DND-41 (cell line): ENCODE results near the gene JUND.

ENCODE experiments used
- ATAC-seq: fragments of 200-7000 bp; cut with Tn5 transposase; 3 replicates; pipeline ENCODE4 v1.9.1; 2021; ENCODE audit warnings: low read depth; ENCODE audit not compliant: insufficient read depth
- DNase-seq: peaks from one replicate; pipeline ENCODE4 v3.0.0-alpha.2; 2020
- H2AFZ ChIP-seq: 2 replicates; pipeline ENCODE4 v1.6.0; 2012; ENCODE audit warnings: low read depth, low read length
- H3K27ac ChIP-seq: 2 replicates; pipeline ENCODE4 v1.5.1; 2012; ENCODE audit warnings: low read length, inconsistent platforms
- H3K27me3 ChIP-seq: fragments of 200-600 bp; sonication (generic); 2 replicates; pipeline ENCODE4 v1.6.0; 2012; ENCODE audit warnings: low read length, mild to moderate bottlenecking, inconsistent platforms; ENCODE audit not compliant: insufficient read depth, poor library complexity
- H3K36me3 ChIP-seq: 2 replicates; pipeline ENCODE4 v1.5.1; 2012; ENCODE audit warnings: low read length, inconsistent platforms; ENCODE audit not compliant: insufficient read depth
- H3K4me1 ChIP-seq: 2 replicates; pipeline ENCODE4 v1.5.1; 2012; ENCODE audit warnings: mild to moderate bottlenecking, low read length; ENCODE audit not compliant: insufficient read depth
- H3K4me2 ChIP-seq: 2 replicates; pipeline ENCODE4 v1.6.0; 2012; ENCODE audit warnings: mild to moderate bottlenecking, moderate library complexity, low read length, inconsistent platforms; ENCODE audit not compliant: insufficient read depth
- H3K4me3 ChIP-seq, 2 experiments: fragments of 200-600 bp in 1 of 2; shearing (Covaris generic) in 1 of 2; 2 replicates each; pipeline ENCODE4 v1.5.1; 2012 to 2016; ENCODE audit warnings: inconsistent platforms in 2 of 2, low read length in 2 of 2, mild to moderate bottlenecking in 2 of 2, low read depth in 1 of 2, moderate library complexity in 1 of 2
- H3K79me2 ChIP-seq: 2 replicates; pipeline ENCODE4 v1.6.0; 2012; ENCODE audit warnings: low read length, inconsistent platforms; ENCODE audit not compliant: insufficient read depth
- H3K9ac ChIP-seq: 2 replicates; pipeline ENCODE4 v1.6.0; 2012; ENCODE audit warnings: low read depth, mild to moderate bottlenecking, inconsistent platforms, low read length, moderate library complexity
- H3K9me3 ChIP-seq: 2 replicates; pipeline ENCODE4 v1.5.1; 2012; ENCODE audit warnings: low read length, moderate library complexity, mild to moderate bottlenecking, inconsistent platforms; ENCODE audit not compliant: insufficient read depth, severe bottlenecking
- H4K20me1 ChIP-seq: 2 replicates; pipeline ENCODE4 v1.6.0; 2012; ENCODE audit warnings: low read length; ENCODE audit not compliant: insufficient read depth
- CTCF ChIP-seq: IDR thresholded peaks from 2 replicates; pipeline ENCODE4 v1.5.1; 2012; ENCODE audit warnings: borderline replicate concordance, low read length, moderate library complexity, mild to moderate bottlenecking; ENCODE audit not compliant: poor library complexity, severe bottlenecking; ENCODE audit errors: extremely low read depth
- EZH2 ChIP-seq: IDR thresholded peaks from 3 replicates; pipeline ENCODE4 v1.6.1; 2012; ENCODE audit warnings: borderline replicate concordance, low read depth, mild to moderate bottlenecking, moderate library complexity, low read length, inconsistent platforms; ENCODE audit not compliant: severe bottlenecking

Gene JUND

GRCh38 chr19:18263324-18264136, 17.9 kb downstream of the JUND start:
- Histone ChIP-seq H3K4me1 (peaks cover 13% of the 10 kb centered on the region), H3K4me3 (no peak overlapping the region), H3K27me3 (no peaks in the 10 kb centered on the region), H3K36me3 (no peaks in the 10 kb centered on the region), H3K9me3 (no peaks in the 10 kb centered on the region), H3K27ac (no peak overlapping the region), H2AFZ (no peak overlapping the region), H4K20me1 (no peaks in the 10 kb centered on the region; the same call in 1 of the 2 replicates), H3K4me2 (no peak overlapping the region), H3K79me2 (no peaks in the 10 kb centered on the region), H3K9ac (no peak overlapping the region)
- no peak for ATAC-seq
- no peak for DNase-seq
- no peak for TF ChIP-seq EZH2
- no peak for TF ChIP-seq CTCF

- Histone ChIP-seq H3K4me3 (no peak overlapping the region), H3K36me3 (no peaks in the 10 kb centered on the region), H3K27ac (no peak overlapping the region), H3K79me2 (no peaks in the 10 kb centered on the region), H2AFZ (no peak overlapping the region), H4K20me1 (no peaks in the 10 kb centered on the region; the same call in 1 of the 2 replicates), H3K4me1 (peaks cover 13% of the 10 kb centered on the region), H3K27me3 (no peaks in the 10 kb centered on the region), H3K9ac (no peak overlapping the region), H3K4me2 (no peak overlapping the region), H3K9me3 (no peaks in the 10 kb centered on the region)
- TF ChIP-seq EZH2, result no peak
- TF ChIP-seq CTCF, result no peak
- DNase-seq, result no peak
- ATAC-seq, result no peak
These were observed 18.5 kb downstream of the JUND start for GRCh38 chr19:18262917-18263316.

- Histone ChIP-seq H2AFZ (no peak overlapping the region), H3K4me1 (peaks cover 13% of the 10 kb centered on the region), H3K27ac (no peak overlapping the region), H3K79me2 (no peaks in the 10 kb centered on the region), H3K27me3 (no peaks in the 10 kb centered on the region), H4K20me1 (no peaks in the 10 kb centered on the region; the same call in 1 of the 2 replicates), H3K36me3 (no peaks in the 10 kb centered on the region), H3K4me3 (no peak overlapping the region), H3K9me3 (no peaks in the 10 kb centered on the region), H3K9ac (no peak overlapping the region), H3K4me2 (no peak overlapping the region)
- ATAC-seq (no peak), DNase-seq (no peak)
- no peak for TF ChIP-seq EZH2
- TF ChIP-seq CTCF, result no peak
These were observed 19.3 kb downstream of the JUND start for GRCh38 chr19:18262144-18262543.
